ENCODE measurements around the gene MLLT6. TPM values are rescaled to one million over a fixed set of nuclear protein-coding genes. Genes with fewer than 3 reads are reported as not detected.

MLLT6 gene
- total and polyA plus RNA-seq, 2 of the 13 experiments (the other 11 are each of a cell fraction or from before 2014, with no cell fraction given) = 50.7 to 69.5 TPM

GRCh38 chr17:38730526-38731379 lies 25.7 kb downstream of the MLLT6 start (continued):
- TF ChIP-seq HES4 (CRISPR knock-in tag; IDR thresholded peaks at IDR 0.05; ENCODE audit: borderline replicate concordance) (no peak; the same call in 1 of the 2 replicates), SKIL (CRISPR knock-in tag; IDR thresholded peaks at IDR 0.05; ENCODE audit: borderline replicate concordance) (no peak), MTA1 (CRISPR knock-in tag; IDR thresholded peaks at IDR 0.05; ENCODE audit: borderline replicate concordance) (peak; percentile 95; the same call in 1 of the 2 replicates), BORCS8-MEF2B (CRISPR knock-in tag; IDR thresholded peaks at IDR 0.05) (peak; percentile 89; the same call in 1 of the 2 replicates), HOXA7 (CRISPR knock-in tag; IDR thresholded peaks at IDR 0.05) (no peak; the same call in 1 of the 2 replicates), MIER3 (CRISPR knock-in tag; IDR thresholded peaks at IDR 0.05; ENCODE audit: borderline replicate concordance) (no peak), ZNF83 (CRISPR knock-in tag; IDR thresholded peaks at IDR 0.05; ENCODE audit: borderline replicate concordance) (0 out of 2 replicates have a peak, but pooled peaks have one; percentile 82), MIER2 (CRISPR knock-in tag; IDR thresholded peaks at IDR 0.05) (no peak; the same call in 1 of the 2 replicates), JUNB (CRISPR knock-in tag; IDR thresholded peaks at IDR 0.05; ENCODE audit: borderline replicate concordance) (0 out of 2 replicates have a peak, but pooled peaks have one; percentile 56), RARG (CRISPR knock-in tag; IDR thresholded peaks at IDR 0.05; ENCODE audit: low read depth) (no peak), EED (CRISPR knock-in tag; IDR thresholded peaks at IDR 0.05) (no peak), TOPORS (CRISPR knock-in tag; IDR thresholded peaks at IDR 0.05) (peak; percentile 71; the same call in 1 of the 2 replicates), ZNF224 (CRISPR knock-in tag; IDR thresholded peaks at IDR 0.05) (peak; percentile 90; the same call in 1 of the 2 replicates), KLF16 (CRISPR knock-in tag; IDR thresholded peaks at IDR 0.05) (peak in 1 of 2 experiments; percentile 81; a peak in 2 of 4 replicates), ELF1 (CRISPR knock-in tag; IDR thresholded peaks at IDR 0.05) (peak; percentile 77), GMEB1 (CRISPR knock-in tag; IDR thresholded peaks at IDR 0.05; ENCODE audit: borderline replicate concordance) (peak; percentile 65; the same call in 1 of the 2 replicates), TAF1 (CRISPR knock-in tag; IDR thresholded peaks at IDR 0.05) (peak; percentile 69), TOE1 (CRISPR knock-in tag; IDR thresholded peaks at IDR 0.05) (no peak; the same call in 1 of the 2 replicates), ZEB1 (IDR thresholded peaks at IDR 0.05; ENCODE audit: insufficient replicate concordance, low read depth) (no peak)
- TF ChIP-seq, protein P1, sequence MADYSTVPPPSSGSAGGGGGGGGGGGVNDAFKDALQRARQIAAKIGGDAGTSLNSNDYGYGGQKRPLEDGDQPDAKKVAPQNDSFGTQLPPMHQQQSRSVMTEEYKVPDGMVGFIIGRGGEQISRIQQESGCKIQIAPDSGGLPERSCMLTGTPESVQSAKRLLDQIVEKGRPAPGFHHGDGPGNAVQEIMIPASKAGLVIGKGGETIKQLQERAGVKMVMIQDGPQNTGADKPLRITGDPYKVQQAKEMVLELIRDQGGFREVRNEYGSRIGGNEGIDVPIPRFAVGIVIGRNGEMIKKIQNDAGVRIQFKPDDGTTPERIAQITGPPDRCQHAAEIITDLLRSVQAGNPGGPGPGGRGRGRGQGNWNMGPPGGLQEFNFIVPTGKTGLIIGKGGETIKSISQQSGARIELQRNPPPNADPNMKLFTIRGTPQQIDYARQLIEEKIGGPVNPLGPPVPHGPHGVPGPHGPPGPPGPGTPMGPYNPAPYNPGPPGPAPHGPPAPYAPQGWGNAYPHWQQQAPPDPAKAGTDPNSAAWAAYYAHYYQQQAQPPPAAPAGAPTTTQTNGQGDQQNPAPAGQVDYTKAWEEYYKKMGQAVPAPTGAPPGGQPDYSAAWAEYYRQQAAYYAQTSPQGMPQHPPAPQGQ (CRISPR knock-in tag; IDR thresholded peaks at IDR 0.05; ENCODE audit: borderline replicate concordance) = 0 out of 2 replicates have a peak, but pooled peaks have one; percentile 27
- TF ChIP-seq, protein P2, sequence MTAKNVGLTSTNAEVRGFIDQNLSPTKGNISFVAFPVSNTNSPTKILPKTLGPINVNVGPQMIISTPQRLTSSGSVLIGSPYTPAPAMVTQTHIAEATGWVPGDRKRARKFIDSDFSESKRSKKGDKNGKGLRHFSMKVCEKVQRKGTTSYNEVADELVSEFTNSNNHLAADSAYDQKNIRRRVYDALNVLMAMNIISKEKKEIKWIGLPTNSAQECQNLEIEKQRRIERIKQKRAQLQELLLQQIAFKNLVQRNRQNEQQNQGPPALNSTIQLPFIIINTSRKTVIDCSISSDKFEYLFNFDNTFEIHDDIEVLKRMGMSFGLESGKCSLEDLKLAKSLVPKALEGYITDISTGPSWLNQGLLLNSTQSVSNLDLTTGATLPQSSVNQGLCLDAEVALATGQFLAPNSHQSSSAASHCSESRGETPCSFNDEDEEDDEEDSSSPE (CRISPR knock-in tag; IDR thresholded peaks at IDR 0.05) = peak; percentile 59; the same call in 1 of the 2 replicates

Data from HepG2 (cell line).